HG03457 (cell line): Measurements from ENCODE around the gene CRISPLD2.

Experiments
- ATAC-seq: cut with Tn5 transposase; IDR thresholded peaks from one replicate; pipeline ENCODE4 v1.9.1; 2021; ENCODE audit warnings: moderate number of reproducible peaks; ENCODE audit not compliant: unreplicated experiment

CRISPLD2 gene

DNA sequence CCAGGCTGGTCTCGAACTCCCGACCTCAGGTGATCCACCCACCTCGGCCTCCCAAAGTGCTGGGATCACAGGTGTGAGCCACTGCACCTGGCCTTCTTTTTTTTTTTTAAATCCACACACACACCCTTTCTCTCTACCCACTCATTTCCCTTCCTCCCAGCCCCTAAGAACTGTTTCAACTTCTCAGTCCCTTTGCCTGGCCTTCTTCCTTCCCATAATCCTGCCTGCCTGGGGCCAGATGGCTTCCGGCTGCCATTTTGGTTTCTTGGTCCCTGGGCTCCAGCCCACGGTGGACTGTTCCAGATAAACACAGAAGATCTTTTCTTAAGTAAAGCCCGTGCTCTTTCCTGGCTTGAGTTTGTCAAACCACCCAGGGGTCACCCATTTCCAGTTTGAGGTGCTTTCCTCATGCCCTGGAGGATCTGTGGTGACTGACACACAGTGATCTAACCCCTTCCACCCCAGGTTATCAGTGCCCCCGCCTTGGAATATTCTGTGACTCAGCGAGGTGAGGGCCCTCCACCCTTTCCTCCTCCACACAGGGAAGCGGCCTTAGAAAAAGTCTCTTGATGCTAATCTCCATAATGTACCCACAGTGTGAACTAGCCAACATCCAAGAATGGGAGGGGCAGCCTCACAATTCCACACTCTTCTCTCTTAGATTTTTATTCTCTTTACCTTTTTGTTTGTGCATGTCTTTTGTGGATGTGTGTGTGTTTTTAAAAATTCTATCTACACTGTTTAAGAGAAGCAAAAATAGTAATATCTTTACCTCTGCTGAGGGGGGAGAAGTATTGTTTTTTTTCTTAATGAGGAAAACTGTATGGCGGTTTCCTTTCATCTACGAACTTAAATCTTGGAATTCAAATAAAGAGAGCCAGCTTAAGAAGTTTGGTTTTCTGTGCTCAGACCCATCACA is 60.0 kb downstream of the CRISPLD2 start:
- ATAC-seq, result no peak

DNA sequence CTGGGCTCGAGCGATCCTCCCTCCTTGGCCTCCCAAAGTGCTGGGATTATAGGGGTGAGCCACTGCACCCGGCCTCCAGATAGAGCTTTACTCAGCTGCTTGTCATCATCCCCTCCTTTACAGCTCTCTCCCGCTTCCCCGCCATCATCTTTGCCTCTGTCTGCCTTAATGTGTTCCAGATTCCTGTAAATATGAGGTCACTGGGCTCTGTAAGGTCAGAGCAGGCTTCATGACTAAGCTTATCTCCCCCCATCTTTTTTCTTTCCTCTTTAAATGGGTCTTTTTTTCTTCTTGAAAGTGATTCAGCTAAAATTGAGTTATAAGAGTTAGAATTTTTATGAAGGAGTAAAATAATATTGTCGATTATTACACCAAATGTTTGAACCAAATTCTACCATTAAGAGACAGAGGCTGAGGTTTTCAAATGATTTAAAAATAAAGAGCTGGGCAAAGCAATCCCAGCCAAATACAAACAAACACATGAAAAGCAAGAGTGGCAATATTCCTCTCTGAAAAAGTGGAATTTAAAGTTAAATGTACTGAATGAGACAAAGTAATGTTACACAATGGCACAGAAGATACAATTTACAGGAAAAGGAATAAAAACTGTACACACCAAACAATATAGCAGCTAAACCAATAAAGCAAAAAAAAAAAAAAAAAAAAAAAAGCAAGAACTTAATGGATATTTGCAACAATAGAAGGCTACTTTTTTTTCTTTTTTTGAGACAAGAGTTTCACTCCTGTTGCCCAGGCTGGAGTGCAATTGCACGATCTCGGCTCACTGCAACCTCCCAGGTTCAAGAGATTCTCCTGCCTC is 62.1 kb downstream of the CRISPLD2 start:
- no peak for ATAC-seq

DNA sequence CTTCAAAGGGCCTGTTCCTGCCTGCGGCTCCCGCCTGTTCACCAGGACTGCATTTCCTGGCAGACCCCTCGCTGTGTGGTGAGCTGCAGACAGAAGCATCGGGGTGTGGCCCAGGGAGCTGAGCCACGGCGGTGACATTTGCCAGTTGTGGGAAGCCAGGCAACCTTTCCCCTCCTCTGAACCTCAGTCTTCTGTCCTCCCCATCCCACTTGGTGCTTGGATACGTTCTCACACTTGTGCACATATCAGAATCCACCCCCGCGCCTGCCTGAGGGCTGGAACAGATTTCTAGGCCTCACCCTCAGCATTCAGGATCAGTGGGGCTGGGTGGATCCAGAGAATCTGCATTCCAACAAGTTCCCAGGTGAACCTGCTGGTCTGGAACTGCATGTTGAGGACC is 63.5 kb downstream of the CRISPLD2 start:
- ATAC-seq, result no peak

DNA sequence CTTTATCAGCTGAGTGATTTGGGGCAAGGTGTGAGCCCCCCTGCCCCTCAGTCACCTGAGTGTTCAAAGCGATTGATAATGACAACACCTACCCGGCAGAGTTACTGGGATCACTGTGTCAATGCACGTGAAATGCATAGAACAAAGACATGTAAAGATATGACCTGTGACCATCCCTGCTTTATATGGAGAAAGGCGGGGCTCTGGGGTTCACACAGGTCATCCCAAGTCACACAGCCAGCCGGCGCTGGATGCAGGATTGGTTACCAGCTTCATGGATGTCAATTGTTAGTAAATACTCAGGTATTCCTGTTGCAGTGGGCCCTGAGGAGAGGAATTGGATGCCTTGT is 64.4 kb downstream of the CRISPLD2 start:
- ATAC-seq, result no peak

GRCh38 chr16:84884596-84885341 is 65.0 kb downstream of the CRISPLD2 start:
- no peak for ATAC-seq

DNA sequence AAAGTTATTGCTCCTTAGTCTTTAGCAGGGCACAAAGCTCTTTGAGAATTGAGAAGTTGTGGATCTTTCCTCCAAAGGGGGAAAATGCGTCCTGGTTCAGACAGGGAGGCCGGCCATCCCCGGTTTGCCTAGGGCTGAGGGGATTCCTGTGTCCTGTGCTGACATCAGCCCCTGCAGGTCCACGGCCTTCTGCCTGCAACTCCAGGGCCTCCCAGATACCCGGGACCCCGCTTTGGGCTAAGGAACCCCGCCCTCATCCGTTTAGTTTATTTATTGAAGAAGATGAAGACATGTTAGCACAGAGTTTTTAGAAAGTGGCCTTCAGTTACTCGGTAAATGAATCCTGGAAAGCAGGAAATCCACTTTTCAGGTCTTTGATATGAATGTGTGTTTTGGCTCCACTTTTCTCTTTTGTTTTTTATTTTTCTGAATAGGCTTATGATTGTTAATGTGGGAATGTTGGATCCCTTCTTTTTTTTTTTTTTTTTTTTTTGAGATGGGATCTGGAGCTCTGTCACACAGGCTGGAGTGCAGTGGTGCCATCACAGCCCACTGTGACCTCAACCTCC is 65.6 kb downstream of the CRISPLD2 start:
- ATAC-seq, result no peak

DNA sequence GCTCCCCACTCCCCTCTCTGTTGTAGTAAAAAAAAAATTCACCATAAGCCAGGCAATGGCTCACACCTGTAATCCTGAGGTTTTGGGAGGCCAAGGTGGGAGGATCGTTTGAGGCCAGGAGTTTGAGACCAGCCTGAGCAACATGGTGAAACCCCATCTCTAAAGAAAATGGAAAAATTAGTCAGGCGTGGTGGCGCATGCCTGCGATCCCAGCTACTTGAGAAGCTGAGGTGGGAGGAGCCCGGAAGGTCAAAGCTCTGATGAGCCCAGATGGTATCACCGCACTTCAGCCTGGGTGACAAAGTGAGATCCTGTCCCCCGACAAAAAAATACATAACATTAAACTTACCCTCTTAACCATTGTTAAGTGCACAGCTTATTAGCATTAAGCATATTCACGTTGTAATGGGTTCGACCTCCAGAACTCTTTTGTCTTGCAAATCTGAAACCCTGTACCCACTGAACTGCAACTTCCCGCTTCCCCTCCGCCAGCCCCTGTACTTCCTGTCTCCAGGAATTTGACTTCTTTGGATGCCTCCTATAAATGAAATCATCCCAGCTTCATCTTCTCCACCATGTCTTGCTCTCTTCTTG is 66.8 kb downstream of the CRISPLD2 start:
- no peak for ATAC-seq

GRCh38 chr16:84887207-84887606 is 67.4 kb downstream of the CRISPLD2 start:
- ATAC-seq, result no peak

DNA sequence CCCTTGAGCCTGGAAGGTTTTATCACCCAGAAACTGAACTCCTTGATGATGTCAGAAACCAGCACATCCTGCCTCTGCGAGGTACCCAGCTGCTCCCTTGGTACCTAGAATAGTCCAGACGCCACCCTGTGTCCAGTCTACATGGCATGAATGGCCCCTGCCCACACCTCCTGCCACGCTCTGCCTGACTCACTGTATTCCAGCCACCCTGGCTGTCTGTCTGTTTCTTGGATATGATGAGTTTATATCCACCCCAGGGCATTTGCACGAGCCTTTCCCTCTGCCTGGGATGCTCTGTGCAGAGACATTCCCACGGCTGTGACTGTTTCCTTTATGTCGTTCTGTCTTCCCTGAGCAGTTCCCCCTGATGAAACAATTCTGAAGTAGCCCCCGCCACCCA is 68.7 kb downstream of the CRISPLD2 start:
- no peak for ATAC-seq

DNA sequence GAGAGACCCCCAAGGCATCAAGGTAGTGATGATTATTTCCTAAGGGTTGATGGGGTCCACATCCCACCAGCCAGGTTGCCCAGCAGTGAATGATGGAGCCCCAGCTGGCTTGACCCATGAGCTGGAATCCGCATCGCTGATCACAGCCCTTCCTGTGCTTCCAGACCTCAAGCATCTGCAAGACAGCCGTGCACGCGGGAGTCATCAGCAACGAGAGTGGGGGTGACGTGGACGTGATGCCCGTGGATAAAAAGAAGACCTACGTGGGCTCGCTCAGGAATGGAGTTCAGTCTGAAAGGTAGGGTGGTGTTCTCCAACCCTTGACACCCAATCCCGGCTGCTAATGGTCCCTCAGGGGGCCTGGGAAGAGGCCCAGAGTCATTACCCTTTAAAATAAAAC is 69.3 kb downstream of the CRISPLD2 start:
- no peak for ATAC-seq

DNA sequence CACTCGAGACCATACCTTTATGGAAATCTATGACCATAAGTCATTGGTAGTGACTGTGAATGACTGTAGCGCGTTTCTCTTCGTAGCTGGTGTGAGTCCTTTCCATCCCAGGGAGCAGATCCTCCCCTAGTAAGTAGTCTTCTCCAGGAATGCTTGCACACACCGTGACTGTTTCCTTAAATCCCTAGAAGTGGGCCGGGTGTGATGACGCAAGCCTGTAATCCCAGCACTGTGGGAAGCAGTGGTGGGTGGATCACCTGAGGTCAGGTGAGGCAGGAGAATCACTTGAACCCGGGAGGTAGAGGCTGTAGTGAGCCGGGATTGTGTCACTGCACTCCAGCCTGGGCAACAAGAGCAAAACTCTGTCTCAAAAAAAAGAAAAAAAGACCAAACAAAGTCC is 70.6 kb downstream of the CRISPLD2 start:
- ATAC-seq, result no peak

DNA sequence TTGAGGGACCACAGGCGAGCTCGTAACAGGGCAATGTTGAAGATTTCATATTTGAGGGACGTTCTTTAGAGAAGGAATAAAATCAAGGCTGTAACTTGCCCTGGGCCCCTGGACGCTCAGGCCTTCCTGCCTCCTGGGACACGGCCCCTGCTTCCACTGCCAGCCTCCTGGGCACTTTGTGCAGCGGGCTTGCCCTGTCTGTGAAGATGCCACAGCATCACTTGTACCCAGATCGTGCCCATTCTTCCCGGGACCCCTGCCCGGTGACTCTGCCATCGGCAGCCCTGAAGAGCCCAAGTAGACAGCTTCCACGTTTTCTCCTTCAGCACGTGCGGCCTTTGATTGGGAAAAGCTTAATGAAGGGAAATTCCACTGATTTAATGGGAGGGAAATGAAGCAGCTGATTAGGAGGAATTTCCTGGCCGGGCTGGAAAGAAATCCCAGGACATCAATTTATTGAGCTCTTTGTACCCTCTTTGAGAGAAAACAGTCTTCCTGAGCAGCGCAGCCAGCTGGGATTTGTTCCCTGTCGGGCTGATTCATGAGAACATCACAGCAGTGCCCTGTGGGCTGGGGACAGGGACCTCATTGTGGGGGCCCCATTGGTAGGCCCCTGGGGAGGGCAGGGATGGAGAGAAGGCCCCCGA is 71.5 kb downstream of the CRISPLD2 start:
- no peak for ATAC-seq

GRCh38 chr16:84892097-84892496 is 72.3 kb downstream of the CRISPLD2 start:
- ATAC-seq, result no peak

DNA sequence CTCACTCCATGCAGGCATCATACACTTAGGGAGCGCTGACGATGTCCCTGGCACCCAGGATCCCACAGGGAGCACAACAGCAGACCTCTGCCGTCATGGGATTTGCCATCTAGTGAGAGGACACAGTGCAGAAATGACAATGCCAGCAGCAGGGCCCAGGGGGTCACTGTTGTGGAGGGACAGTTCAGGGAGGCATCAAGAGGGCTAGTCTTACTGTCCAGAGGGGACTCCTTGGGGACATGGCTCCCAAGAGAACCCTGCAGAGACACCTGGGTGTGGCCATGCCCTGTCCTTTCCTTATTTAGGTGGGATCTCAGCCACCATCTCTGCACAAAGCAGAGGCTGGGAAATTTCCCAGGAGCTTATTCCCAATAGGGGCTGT is 73.7 kb downstream of the CRISPLD2 start:
- ATAC-seq, result no peak

GRCh38 chr16:84893849-84894599 is 74.2 kb downstream of the CRISPLD2 start:
- ATAC-seq, result no peak

- ATAC-seq, result no peak
Observed at GRCh38 chr16:84895016-84895415, 75.2 kb downstream of the CRISPLD2 start.

DNA sequence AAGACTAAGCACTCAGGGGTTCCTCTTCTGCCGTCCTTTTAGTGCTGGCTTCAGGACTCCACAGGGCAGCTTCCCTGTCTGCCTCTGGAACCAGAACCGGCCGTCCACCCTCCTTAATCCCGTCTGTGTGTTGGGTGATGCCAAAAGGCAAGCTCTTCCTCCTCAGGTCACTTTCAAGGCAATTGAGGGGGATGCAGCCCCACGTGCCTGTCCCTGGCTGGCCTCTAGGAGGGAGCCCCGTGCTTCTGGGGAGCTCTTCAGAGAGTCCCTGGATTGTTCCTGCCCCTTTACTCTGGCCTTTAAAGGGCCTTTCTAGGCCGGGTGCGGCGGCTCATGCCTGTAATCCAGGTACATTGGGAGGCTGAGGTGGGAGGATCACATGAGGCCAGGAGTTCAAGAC is 77.1 kb downstream of the CRISPLD2 start:
- ATAC-seq, result no peak

GRCh38 chr16:84897911-84898377 is 78.2 kb downstream of the CRISPLD2 start:
- ATAC-seq, result no peak

- ATAC-seq, result no peak
Observed at GRCh38 chr16:84898447-84898846, 78.7 kb downstream of the CRISPLD2 start.
